Stimulated activated naive CD4-positive, alpha-beta T cell treated with Interleukin-2 at 50 U/mL for 16 hours (primary cell): Measurements from ENCODE around the gene CAPN7.

Source experiments
- DNase-seq: peaks from one replicate; lab custom pipeline; 2025; lab: John Stamatoyannopoulos, UW

Gene CAPN7

GRCh38 chr3:15246186-15246585 lies 40.1 kb downstream of the CAPN7 start:
- no peak for DNase-seq

- DNase-seq, result no peak
Measured at GRCh38 chr3:15253023-15253697, 47.1 kb downstream of the CAPN7 start.

GRCh38 chr3:15255215-15255614 lies 49.2 kb downstream of the CAPN7 start:
- DNase-seq, result no peak

GRCh38 chr3:15256861-15257341 lies 50.9 kb downstream of the CAPN7 start:
- no peak for DNase-seq

GRCh38 chr3:15258720-15259119 lies 52.7 kb downstream of the CAPN7 start:
- DNase-seq, result no peak

GRCh38 chr3:15260531-15260930 lies 54.5 kb downstream of the CAPN7 start:
- no peak for DNase-seq

GRCh38 chr3:15261274-15261673 lies 55.2 kb downstream of the CAPN7 start:
- no peak for DNase-seq

- no peak for DNase-seq
Measured at GRCh38 chr3:15262021-15262420, 56.0 kb downstream of the CAPN7 start.

GRCh38 chr3:15263120-15263519 lies 57.1 kb downstream of the CAPN7 start:
- no peak for DNase-seq

- DNase-seq, result no peak
Measured at GRCh38 chr3:15263926-15264325, 57.9 kb downstream of the CAPN7 start.

- DNase-seq, result no peak
Measured at GRCh38 chr3:15264486-15264885, 58.4 kb downstream of the CAPN7 start.

GRCh38 chr3:15265655-15266509 lies 59.8 kb downstream of the CAPN7 start:
- no peak for DNase-seq

GRCh38 chr3:15266510-15267376 lies 60.7 kb downstream of the CAPN7 start:
- no peak for DNase-seq

GRCh38 chr3:15267502-15267901 lies 61.5 kb downstream of the CAPN7 start:
- DNase-seq, result no peak

- DNase-seq, result peak; percentile 80
Measured at GRCh38 chr3:15268033-15268631, 62.1 kb downstream of the CAPN7 start.

- DNase-seq, result peak; percentile 92
Measured at GRCh38 chr3:15269091-15269989, 63.3 kb downstream of the CAPN7 start.

- DNase-seq, result no peak
Measured at GRCh38 chr3:15271030-15271429, 65.0 kb downstream of the CAPN7 start.

GRCh38 chr3:15271785-15272381 lies 65.8 kb downstream of the CAPN7 start:
- DNase-seq, result peak; percentile 81

- DNase-seq, result no peak
Measured at GRCh38 chr3:15272426-15273196, 66.6 kb downstream of the CAPN7 start.

- no peak for DNase-seq
Measured at GRCh38 chr3:15273227-15273626, 67.2 kb downstream of the CAPN7 start.
